H1 (cell line): ENCODE measurements around the gene ALK. TPM values are rescaled to one million over a fixed set of nuclear protein-coding genes. Genes with fewer than 3 reads are reported as not detected.

Experiments
- GTF2F1 ChIP-seq: IDR thresholded peaks from 2 replicates; pipeline ENCODE4 v1.6.1; 2012; ENCODE audit warnings: low read depth, low read length, improper control_type of control experiment, borderline replicate concordance
- POU5F1 ChIP-seq: IDR thresholded peaks from 2 replicates; pipeline ENCODE4 v1.6.1; 2011; ENCODE audit warnings: low read depth, mild to moderate bottlenecking, low read length, moderate library complexity
- RNF2 ChIP-seq: fragments of 200-900, 300-1000 bp; sonication (generic); IDR thresholded peaks from 2 replicates; pipeline ENCODE4 v1.7.1; 2016; ENCODE audit warnings: borderline replicate concordance, low read depth, mild to moderate bottlenecking, antibody characterized with exemption, low read length; ENCODE audit not compliant: poor library complexity, severe bottlenecking; ENCODE audit errors: missing control alignments
- ZNF274 ChIP-seq: IDR thresholded peaks from 2 replicates; pipeline ENCODE4 v1.7.0; 2012; ENCODE audit warnings: low read length, borderline replicate concordance; ENCODE audit errors: extremely low read depth
- polyA plus RNA-seq, 7 experiments: library from polyadenylated mRNA; depleted of rRNA in 3 of 7; stranded (reverse) in 5 of 7; unstranded in 2 of 7; fragments of >200 nt in 5 of 7; fragments of 200-250 nt in 2 of 7; gene quantifications; 1 replicate in 5 of 7; 2 replicates in 1 of 7; 4 replicates in 1 of 7; pipeline versions ENCODE4 v1.2.1 to v1.2.3, GENCODE V29; 2011 to 2013; ENCODE audit warnings: missing spikeins in 2 of 7, mixed read lengths in 2 of 7
- total RNA-seq: library from RNA; stranded (reverse); fragmentation: NEBNext Ultra II Directional; extraction: Animal tissue kit (Norgen Biotek cat#: 25700); gene quantifications from 2 replicates; pipeline ENCODE4 v1.2.1, GENCODE V29; 2021

The ALK gene
- total and polyA plus RNA-seq, 2 of the 8 experiments (the other 6 are each of a cell fraction or from before 2014, with no cell fraction given) = 0.02 to 0.09 TPM

DNA sequence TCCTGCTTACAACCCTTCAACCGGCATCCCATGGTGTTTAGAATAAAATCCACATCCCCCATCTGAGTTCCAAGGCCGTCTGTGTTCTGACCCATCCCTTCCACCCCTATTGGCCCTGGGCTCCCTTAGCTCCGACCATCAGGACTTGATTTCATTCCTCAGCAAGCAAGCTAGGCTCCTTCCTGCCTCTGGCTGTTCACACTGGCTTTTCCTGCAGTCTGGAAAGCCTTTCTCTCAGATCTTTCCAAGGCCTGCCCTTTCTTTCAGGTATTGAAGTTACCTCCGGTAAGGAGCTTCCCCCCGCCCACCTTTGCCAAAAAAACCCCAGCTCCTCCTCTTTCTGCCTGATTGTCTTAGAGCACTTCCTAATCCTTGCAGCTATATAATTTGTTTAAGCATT lies 719.4 kb downstream of the ALK start (continued):
- TF ChIP-seq GTF2F1 (no peak), RNF2 (no peak), ZNF274 (no peak), POU5F1 (no peak)
- TF ChIP-seq, all 59 proteins: peak for 0
